Activated CD4-positive, alpha-beta T cell treated with anti-CD3 and anti-CD28 coated beads for 48 hours (primary cell): ENCODE measurements around the gene FNDC5.
"Not testable (repeated sequence)": the region's sequence is repeated elsewhere in the genome, so short reads cannot be mapped to it uniquely, and the experiment has no call there.

ENCODE experiments used
- DNase-seq: peaks from one replicate; pipeline ENCODE4 v3.0.0-alpha.2; 2020

Gene FNDC5

DNA sequence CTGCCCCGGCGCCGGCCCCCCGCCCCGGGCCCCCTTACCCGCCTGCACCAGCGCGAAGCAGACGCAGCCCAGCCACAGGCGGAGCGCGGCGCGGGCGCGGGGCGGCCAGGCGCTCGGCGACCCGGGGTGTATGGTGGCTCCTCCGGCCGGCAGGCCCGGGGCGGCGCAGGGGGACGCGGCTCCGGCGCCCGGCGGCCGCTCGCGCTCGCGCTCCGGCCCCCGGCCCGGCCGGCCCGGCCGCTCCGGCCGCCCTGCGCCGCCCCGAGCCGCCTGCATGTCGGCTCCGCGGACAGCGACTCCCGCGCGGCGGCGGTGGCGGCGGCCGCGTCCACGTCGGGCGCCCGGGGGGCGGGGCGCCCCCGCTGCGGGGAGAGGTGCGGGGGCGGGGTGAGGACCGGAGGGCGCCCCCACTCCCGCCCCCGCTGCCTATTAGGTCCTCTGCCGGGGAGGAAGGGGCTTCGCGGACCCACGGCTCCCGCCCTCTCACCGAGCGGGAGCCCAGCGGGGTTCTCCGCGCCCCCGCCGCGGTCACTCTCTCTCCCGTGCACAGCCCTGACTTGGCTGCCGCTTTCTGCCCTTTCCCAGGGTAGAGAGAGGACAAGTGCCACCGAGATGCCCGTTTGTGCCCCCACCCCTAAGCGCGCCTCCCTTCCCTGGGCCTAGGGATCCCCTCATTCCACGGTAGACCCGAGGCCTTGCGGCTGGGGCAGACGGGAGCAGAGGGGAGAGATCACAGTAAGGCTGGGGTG lies at the start of gene FNDC5:
TSS of gene FNDC5 (minus strand) at position 298 of the 749 bp plus-strand sequence.
- no peak for DNase-seq

DNA sequence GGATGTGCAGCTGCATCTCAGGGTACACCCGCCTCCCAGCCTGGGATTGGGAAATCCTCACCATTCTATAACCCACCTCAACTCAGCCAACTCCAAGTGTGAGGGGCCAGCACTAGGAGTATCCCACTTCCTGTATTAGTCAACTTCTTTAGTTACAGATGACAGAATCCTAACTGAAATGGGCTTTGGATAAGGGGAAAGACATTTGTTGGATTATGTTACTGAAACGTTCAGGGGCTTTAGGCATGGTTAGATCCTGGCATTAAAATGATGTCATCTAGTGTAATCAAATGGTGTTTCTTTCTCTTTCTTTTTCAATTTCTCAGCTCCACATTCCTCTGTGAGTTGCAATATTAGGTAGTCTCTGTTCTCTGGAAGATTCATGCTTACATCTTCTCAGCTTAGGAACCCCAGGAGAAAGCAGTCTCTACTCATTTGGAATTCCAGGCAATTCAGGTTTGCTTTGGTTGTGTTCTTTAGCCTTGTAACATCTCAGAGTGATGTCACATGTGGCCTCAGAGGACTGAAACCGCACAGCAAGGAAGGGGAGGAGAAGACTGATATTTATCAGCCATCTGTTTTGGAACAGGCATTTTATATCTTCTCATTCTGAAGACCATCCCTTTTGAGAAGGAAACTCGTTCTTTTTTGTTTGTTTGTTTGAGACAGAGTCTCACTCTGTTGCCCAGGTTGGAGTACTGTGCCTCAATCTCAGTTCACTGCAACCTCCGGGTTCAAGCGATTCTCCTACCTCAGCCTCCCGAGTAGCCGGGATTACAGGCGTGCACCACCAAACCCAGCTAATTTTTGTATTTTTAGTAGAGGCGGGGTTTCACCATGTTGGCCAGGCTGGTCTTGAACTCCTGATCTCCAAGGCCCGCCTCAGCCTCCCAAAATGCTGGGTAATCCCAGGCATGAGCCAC lies 49.4 kb upstream of the FNDC5 start:
- no peak for DNase-seq

DNA sequence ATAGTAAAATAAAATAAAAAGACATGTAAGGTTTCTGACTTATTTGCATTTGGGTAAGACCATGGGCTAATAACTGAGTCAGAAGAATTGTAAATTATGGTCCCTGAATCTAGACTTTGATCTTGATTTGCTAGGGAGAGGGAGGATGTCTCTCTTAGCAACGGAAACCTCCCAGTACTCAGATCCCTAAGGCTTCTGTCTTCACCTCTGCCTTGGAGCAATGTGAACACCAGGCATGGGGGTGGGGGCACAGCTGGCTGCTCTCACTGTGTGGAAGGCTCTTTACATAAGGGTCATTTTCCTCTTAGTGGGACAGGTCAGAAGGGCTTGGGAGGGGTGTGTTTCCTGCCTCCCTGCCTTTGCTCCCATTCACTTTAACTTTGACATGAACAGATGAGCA lies 47.5 kb upstream of the FNDC5 start:
- DNase-seq, result no peak

DNA sequence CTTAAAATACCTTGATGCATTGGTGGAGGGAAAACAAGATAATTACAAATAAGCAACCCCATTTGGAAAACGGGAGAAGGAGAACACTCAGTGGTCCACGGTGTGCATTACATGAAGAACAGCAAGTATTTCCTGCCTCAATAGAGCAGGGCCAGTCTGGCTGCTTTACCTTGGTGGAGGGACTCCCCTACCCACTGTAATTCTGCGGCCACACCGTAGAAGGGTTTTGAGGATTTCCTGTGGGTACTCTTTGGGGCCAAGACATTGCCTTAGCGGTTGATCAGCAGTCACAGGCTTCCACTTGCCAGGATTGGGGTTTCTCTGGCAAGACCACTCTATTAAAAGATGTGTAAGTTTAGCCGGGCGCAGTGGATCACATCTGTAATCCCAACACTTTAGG lies 46.8 kb upstream of the FNDC5 start:
- no peak for DNase-seq

GRCh38 chr1:32915766-32916706 lies 45.3 kb upstream of the FNDC5 start:
- no peak for DNase-seq

GRCh38 chr1:32910319-32910718 lies 39.6 kb upstream of the FNDC5 start:
- DNase-seq, result no peak

- DNase-seq, result no peak
Measured at GRCh38 chr1:32907435-32907834, 36.7 kb upstream of the FNDC5 start.

DNA sequence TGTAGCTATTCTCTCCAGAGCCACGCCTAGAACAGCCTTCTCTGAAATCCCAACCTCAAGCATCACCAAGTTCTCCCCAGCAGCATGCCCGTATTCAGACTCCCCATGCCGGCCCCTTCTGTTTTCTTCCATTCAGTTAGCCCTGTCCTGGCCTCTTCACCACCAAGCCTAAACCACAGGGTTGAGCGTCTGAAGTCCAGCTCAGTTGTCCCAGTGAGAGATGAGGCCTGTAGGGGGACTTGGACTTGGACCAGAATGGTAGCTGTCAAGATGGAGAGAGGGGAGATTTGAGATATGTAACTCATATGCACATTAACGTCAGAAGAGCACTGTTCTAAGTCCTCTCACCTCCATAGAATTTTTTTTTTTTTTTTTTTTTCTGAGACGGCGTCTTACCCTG lies 35.9 kb upstream of the FNDC5 start:
- no peak for DNase-seq

GRCh38 chr1:32905588-32905987 lies 34.9 kb upstream of the FNDC5 start:
- DNase-seq, result not testable (repeated sequence)

DNA sequence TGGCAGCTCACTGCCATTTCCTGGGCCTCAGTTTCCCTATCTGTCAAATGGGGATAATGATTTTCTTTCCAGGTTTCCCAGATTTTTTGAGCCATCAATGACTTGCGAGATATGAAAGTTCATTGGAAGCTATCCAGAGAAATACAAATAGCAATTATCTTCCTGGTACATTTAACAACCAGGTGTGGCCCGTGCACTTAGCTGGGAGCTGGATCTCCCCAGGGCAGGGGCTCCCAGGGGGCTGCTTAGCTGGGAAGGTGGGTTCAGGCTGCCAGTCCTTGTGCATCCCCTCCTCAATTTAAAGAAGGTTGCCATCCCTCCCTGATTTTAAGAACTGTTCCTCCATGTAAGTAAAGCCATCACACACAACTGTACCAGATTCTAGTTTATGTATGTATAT lies 34.1 kb upstream of the FNDC5 start:
- no peak for DNase-seq

- no peak for DNase-seq
Measured at GRCh38 chr1:32903991-32904785, 33.5 kb upstream of the FNDC5 start.

GRCh38 chr1:32902535-32902920 lies 31.8 kb upstream of the FNDC5 start:
- DNase-seq, result no peak

GRCh38 chr1:32901823-32902534 lies 31.3 kb upstream of the FNDC5 start:
- no peak for DNase-seq

- no peak for DNase-seq
Measured at GRCh38 chr1:32900956-32901822, 30.5 kb upstream of the FNDC5 start, which contains the start of gene TMEM54. Gene TMEM54, minus strand, starts transcription at chr1:32901389. Its CDS starts 151 bp downstream, at chr1:32901238.

- no peak for DNase-seq
Measured at GRCh38 chr1:32900371-32900955, 29.8 kb upstream of the FNDC5 start.

GRCh38 chr1:32899586-32900296 lies 29.0 kb upstream of the FNDC5 start:
- DNase-seq, result no peak

GRCh38 chr1:32898958-32899357 lies 28.2 kb upstream of the FNDC5 start:
- DNase-seq, result no peak

GRCh38 chr1:32898056-32898455 lies 27.3 kb upstream of the FNDC5 start:
- no peak for DNase-seq
